ENCODE data around the gene TPGS1. TPM values are rescaled to one million over a fixed set of nuclear protein-coding genes. Genes with fewer than 3 reads are reported as not detected.

TPGS1 gene
- total and polyA plus RNA-seq, 2 of the 8 experiments (the other 6 are each of a cell fraction or from before 2014, with no cell fraction given), result 9.1 to 10.6 TPM

DNA sequence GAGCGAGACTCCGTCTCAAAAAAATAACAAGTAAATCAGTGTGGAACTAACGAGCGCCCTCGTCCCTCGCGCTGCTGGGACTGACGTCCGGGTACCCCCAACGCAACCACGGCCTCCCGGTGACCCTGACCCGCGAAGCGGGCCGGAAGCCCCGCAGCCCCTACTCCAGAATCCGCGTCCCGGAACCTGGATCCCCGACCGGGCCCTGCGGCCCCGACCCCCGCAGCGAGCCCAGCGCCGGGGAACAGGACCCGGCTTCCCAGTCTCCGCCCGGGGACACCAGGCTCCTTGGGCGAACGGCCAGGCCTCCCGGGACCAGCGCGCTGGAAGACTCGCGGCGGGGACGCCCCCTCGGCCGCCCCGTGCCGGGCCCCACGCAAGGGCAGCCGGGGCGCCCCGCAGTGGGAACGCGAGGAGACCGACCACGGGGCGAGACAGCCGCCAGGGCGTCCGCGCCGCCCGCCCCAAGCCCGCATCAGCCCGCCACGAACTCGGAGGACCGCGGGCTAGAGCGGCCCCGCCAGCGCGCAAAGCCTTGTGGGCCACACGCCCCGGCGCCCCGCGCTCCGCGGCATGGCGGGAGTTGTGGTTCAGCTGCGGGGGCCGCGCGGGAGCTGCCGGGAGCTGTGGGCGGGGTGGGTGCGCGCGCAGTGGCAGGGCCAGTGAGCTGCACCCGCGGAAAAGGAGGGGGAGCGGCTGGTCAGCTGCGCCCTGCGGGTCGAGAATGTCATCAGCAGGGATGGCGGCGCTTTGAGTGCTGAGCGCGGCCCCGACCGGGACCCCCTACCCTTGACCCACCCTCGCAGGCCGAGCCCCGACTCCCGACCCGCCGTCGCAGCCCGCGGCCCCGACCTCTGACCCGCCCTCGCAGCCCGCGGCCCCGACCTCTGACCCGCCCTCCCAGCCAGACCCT, 18.5 kb upstream of the TPGS1 start (continued):
- TF ChIP-seq TEAD4 (IDR thresholded peaks at IDR 0.05; ENCODE audit: low read depth, low read length) (no peak), GABPA (IDR thresholded peaks at IDR 0.05; ENCODE audit: borderline replicate concordance, insufficient read depth, low read length) (peak; percentile 35; the same call in 1 of the 2 replicates), PHF8 (conservative IDR thresholded peaks at IDR 0.05; ENCODE audit: low read depth, low read length) (peak; percentile 77), SP2 (IDR thresholded peaks at IDR 0.05; ENCODE audit: low read length) (peak; percentile 70; the same call in 1 of the 2 replicates), JUND (IDR thresholded peaks at IDR 0.05; ENCODE audit: low read length) (no peak), HDAC2 (IDR thresholded peaks at IDR 0.05; ENCODE audit: borderline replicate concordance in 1 of 2, low read depth in 2 of 2, low read length in 2 of 2) (peak in 1 of 2 experiments; percentile 66; a peak in 1 of 4 replicates), CREB1 (IDR thresholded peaks at IDR 0.05) (peak; percentile 50; the same call in 1 of the 2 replicates), SIX5 (IDR thresholded peaks at IDR 0.05; ENCODE audit: low read depth, low read length) (peak; percentile 69; the same call in 1 of the 2 replicates), POLR2A (IDR thresholded peaks at IDR 0.05; ENCODE audit: control extremely low read depth in 1 of 2, low read depth in 2 of 2, low read length in 2 of 2) (peak in 1 of 2 experiments; percentile 58; a peak in 1 of 3 replicates)
- TF ChIP-seq, protein P1, sequence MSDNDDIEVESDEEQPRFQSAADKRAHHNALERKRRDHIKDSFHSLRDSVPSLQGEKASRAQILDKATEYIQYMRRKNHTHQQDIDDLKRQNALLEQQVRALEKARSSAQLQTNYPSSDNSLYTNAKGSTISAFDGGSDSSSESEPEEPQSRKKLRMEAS (IDR thresholded peaks at IDR 0.05), result peak; percentile 19; the same call in 1 of the 2 replicates
